ENCODE data around the gene TOX3.

TOX3 gene

DNA sequence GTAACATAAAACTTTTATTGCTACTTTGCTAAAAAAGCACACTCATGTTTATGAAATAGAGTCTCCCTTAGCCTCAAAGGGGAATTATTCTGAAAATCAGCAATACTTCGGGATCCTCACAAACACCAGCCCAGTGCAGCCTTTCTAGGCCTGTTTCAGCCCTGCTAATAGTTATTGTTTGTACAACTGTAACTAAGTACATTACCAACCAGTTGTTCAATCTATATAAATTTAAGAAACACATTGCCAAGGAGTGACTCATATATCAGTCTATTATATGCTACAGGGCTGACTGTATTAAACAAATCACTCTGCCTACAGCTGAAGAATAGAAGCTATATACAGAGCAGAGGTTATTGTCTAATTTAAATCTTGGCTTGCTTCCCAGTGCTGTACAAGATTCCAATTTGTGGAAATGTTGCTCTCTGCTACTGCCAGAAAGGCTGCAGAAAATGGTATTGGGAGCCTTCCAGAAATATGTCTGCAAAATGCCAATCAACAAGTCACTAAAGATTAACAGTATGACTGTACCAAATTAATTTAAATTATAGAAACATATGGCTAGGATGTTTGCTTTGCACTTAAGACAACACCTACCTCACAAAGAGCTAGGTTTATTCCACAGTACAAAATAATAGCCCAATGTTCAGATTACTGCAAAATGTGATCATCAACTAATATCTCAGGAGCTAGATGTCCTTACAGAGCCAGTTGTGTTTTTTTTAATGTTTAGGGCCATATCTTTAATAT is 49.7 kb downstream of the TOX3 start:
- in situ Hi-C loops (cut with MboI; ENCODE audit: low sequenced_read_pairs, unreplicated experiment), result no loop called here
- TF ChIP-seq, protein P1, sequence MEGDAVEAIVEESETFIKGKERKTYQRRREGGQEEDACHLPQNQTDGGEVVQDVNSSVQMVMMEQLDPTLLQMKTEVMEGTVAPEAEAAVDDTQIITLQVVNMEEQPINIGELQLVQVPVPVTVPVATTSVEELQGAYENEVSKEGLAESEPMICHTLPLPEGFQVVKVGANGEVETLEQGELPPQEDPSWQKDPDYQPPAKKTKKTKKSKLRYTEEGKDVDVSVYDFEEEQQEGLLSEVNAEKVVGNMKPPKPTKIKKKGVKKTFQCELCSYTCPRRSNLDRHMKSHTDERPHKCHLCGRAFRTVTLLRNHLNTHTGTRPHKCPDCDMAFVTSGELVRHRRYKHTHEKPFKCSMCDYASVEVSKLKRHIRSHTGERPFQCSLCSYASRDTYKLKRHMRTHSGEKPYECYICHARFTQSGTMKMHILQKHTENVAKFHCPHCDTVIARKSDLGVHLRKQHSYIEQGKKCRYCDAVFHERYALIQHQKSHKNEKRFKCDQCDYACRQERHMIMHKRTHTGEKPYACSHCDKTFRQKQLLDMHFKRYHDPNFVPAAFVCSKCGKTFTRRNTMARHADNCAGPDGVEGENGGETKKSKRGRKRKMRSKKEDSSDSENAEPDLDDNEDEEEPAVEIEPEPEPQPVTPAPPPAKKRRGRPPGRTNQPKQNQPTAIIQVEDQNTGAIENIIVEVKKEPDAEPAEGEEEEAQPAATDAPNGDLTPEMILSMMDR (IDR thresholded peaks at IDR 0.05; ENCODE audit: borderline replicate concordance, control extremely low read depth, extremely low read depth, insufficient read depth, missing control alignments), result no peak
- no peak for DNase-seq (ENCODE audit: low spot score)

DNA sequence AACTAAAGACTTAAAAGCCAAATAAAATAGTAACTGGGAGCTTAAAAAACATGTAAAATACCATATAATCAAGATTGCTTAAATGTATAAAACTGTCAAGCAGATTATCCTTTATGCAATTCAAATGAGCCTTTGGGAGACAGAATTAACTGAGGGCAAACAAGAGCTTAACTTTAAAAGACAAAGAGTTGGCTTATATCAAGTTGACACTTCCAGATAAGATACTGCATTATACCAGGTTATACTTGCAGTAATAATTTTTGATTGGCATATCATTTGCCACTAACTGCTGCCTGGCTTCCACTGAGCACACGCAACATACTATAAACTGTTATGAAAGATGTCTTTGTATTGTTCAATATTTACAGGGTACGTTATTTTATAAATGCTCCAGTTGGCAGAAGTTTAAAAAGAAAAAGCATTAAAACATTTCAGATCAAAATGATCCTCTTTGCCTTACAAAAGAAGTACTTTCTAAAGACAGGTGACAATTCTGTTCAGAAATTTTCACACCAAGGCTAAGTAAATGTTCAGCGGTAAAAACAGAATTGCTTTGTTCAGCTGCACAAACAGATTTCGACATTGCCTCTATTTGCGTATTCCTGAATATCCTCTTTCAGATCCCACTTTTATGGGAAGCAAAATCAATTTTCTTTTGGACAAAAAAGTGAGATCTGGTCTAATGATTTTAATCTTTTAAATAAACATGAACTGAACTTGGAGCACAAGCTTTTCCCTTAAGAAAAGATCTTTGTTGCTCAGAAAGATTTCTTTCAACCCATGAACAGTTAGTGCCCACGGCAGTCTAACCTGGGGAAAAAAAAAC is 50.7 kb downstream of the TOX3 start:
- TF ChIP-seq, protein P1 (IDR thresholded peaks at IDR 0.05; ENCODE audit: borderline replicate concordance, control extremely low read depth, extremely low read depth, insufficient read depth, missing control alignments), result no peak
- no peak for DNase-seq (ENCODE audit: low spot score)
- in situ Hi-C loops (cut with MboI; ENCODE audit: low sequenced_read_pairs, unreplicated experiment), result no loop called here

GRCh38 chr16:52494621-52495020 is 52.3 kb downstream of the TOX3 start:
- in situ Hi-C loops (cut with MboI; ENCODE audit: low sequenced_read_pairs, unreplicated experiment), result no loop called here
- TF ChIP-seq, protein P1 (IDR thresholded peaks at IDR 0.05; ENCODE audit: borderline replicate concordance, control extremely low read depth, extremely low read depth, insufficient read depth, missing control alignments), result no peak
- no peak for DNase-seq (ENCODE audit: low spot score)

- no peak for DNase-seq (ENCODE audit: low spot score)
- TF ChIP-seq, protein P1 (IDR thresholded peaks at IDR 0.05; ENCODE audit: borderline replicate concordance, control extremely low read depth, extremely low read depth, insufficient read depth, missing control alignments), result no peak
- in situ Hi-C loops (cut with MboI; ENCODE audit: low sequenced_read_pairs, unreplicated experiment), result no loop called here
Measured at GRCh38 chr16:52494145-52494544, 52.8 kb downstream of the TOX3 start.

GRCh38 chr16:52492789-52493357 is 54.1 kb downstream of the TOX3 start:
- DNase-seq (ENCODE audit: low spot score), result peak; percentile 8
- in situ Hi-C loops (cut with MboI; ENCODE audit: low sequenced_read_pairs, unreplicated experiment), result no loop called here
- TF ChIP-seq, protein P1 (IDR thresholded peaks at IDR 0.05; ENCODE audit: borderline replicate concordance, control extremely low read depth, extremely low read depth, insufficient read depth, missing control alignments), result no peak

DNA sequence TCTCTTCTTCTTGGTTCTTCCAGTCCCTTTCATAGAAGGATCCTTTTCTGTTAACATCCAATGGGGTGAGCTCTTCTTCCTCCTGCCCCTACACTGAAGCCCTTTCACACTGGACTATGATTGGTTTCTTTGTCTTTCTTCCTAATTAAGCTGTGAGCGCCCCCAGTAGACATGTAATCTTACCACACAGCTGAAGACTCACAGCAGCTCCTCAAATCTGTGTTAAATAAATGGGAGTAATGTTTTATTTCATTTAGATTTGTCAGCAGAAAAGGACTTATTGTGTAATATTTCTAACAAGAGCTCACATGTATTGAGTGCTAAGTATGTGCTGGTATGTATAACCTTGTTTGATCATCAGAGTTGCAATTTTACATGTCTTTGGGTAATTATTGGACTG is 55.7 kb downstream of the TOX3 start:
- TF ChIP-seq, protein P1 (IDR thresholded peaks at IDR 0.05; ENCODE audit: borderline replicate concordance, control extremely low read depth, extremely low read depth, insufficient read depth, missing control alignments), result no peak
- DNase-seq (ENCODE audit: low spot score), result no peak
- in situ Hi-C loops (cut with MboI; ENCODE audit: low sequenced_read_pairs, unreplicated experiment), result no loop called here

Data from GM13976 (cell line).